IPS-20b (cell line): ENCODE results near the gene NRCAM.

Experiments used
- H3K27ac ChIP-seq: one replicate; pipeline ENCODE4 v1.5.1; 2013; ENCODE audit warnings: low read length
- H3K27me3 ChIP-seq: 2 replicates; pipeline ENCODE4 v1.6.1; 2013; ENCODE audit warnings: mild to moderate bottlenecking, low read length, inconsistent platforms; ENCODE audit not compliant: insufficient read depth
- H3K36me3 ChIP-seq: 2 replicates; pipeline ENCODE4 v1.6.1; 2013; ENCODE audit warnings: low read depth, mild to moderate bottlenecking, inconsistent platforms, low read length, moderate library complexity; ENCODE audit not compliant: insufficient read depth
- H3K4me1 ChIP-seq: 2 replicates; pipeline ENCODE4 v1.6.1; 2013; ENCODE audit warnings: mild to moderate bottlenecking, control low read depth, inconsistent platforms, low read length, moderate library complexity; ENCODE audit not compliant: insufficient read depth
- H3K4me3 ChIP-seq: 2 replicates; pipeline ENCODE4 v1.5.1; 2013; ENCODE audit warnings: mild to moderate bottlenecking, low read length, inconsistent platforms
- H3K9ac ChIP-seq: 2 replicates; pipeline ENCODE4 v1.6.1; 2013; ENCODE audit warnings: low read depth, mild to moderate bottlenecking, inconsistent platforms, low read length, moderate library complexity
- H3K9me3 ChIP-seq: 2 replicates; pipeline ENCODE4 v1.6.1; 2013; ENCODE audit warnings: mild to moderate bottlenecking, low read depth, low read length, inconsistent platforms; ENCODE audit not compliant: insufficient read depth

The NRCAM gene

DNA sequence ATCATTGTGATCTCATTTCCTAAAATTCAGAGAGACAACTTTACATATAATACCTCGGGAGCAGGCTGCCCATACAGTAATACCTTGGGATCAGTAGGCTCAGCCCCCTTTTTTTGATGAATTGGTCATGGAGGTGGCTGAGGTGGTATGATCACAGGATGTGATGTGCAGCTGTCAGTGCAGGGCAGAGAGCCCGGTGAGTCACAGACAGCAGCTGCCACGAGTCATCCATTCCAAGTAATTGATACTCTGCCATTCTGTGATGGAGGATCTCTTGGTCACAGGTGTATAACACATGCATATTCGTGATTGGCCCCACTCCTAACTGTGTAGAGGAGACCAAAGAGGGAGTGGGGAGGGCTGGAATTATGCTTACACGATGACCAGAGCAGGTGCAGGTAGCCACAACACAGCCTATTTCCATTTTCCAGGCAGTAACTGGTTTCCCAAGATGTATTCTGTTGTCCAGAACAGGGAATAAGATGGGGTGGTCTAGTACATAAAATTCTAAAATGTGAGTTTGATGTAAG is 14.1 kb downstream of the NRCAM start:
- Histone ChIP-seq H3K4me3 (no peak overlapping the region), H3K27me3 (no peaks in the 10 kb centered on the region), H3K9ac (no peak overlapping the region), H3K27ac (no peak overlapping the region), H3K4me1 (no peaks in the 10 kb centered on the region), H3K36me3 (no peaks in the 10 kb centered on the region), H3K9me3 (no peaks in the 10 kb centered on the region)

DNA sequence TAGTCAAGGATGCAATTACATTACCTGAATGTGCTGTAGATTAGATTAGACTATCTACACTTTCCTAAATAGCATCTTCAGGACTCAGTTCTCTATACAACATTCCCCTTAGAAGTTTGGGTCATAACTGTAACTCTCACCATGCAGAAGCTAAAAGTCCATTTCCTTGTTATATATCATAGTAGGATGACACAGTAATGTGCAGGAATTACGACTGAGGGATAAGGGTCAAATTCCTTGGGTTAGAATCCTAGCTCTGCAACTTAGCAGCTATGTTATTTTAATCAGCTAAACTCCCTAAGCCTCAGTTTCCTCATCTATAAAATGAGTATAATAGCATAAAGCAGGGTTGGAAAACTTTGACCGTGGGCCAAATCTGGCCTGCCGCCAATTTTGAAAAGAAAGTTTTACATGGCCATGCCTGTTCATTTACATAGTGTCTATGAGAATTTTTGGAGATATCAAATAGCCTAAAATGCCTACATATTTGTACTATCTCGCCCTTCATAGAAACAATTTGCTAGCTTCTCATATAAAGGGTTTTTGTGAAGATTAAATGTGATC is 14.8 kb downstream of the NRCAM start:
- Histone ChIP-seq H3K27ac (no peak overlapping the region), H3K4me3 (no peak overlapping the region), H3K4me1 (no peaks in the 10 kb centered on the region)

DNA sequence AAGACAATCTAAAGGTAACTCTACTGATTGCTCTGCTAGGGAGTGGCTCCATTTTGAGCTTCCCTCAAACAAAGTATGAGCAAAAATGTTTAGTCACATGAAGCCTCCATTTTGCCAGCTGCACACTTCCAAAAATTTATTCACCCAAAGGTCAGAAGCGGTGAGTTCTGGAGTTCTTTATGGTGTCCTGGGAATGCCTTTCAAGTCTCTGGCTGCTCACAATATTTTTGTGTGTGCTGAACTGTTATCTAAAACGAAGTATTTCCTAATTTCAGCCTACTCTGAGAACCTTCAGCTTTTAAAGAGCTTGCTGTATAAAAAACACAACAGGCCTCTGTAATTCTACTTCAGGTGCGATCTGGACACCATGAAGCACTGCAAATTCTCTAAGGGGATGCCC is 15.6 kb downstream of the NRCAM start:
- Histone ChIP-seq H3K27me3 (no peaks in the 10 kb centered on the region), H3K27ac (no peak overlapping the region), H3K9ac (no peak overlapping the region), H3K9me3 (no peaks in the 10 kb centered on the region), H3K4me1 (no peaks in the 10 kb centered on the region), H3K36me3 (no peaks in the 10 kb centered on the region), H3K4me3 (no peak overlapping the region)

More for the DNA sequence above, 14.8 kb downstream of the NRCAM start:
- H3K27me3 ChIP-seq = no peaks in the 10 kb centered on the region
- no peak overlapping the region for H3K9ac ChIP-seq
- no peaks in the 10 kb centered on the region for H3K36me3 ChIP-seq
- no peaks in the 10 kb centered on the region for H3K9me3 ChIP-seq

DNA sequence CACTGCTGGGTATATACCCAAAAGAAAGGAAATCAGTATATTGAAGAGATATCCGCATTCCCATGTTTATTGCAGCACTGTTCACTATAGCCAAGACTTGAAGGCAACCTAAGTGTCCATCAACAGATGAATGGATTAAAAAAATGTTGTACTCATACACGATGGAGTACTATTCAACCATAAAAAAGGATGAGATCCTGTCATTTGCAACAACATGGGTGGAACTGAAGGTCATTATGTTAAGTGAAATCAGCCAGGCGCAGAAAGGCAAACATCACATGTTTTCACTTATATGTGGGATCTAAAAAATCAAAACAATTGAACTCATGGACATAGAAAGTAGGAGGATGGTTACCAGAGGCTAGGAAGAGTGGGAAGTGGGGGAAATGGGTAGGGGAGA is 19.3 kb downstream of the NRCAM start:
- no peak overlapping the region for H3K9ac ChIP-seq
- H3K27me3 ChIP-seq = no peaks in the 10 kb centered on the region
- no peaks in the 10 kb centered on the region for H3K4me1 ChIP-seq
- no peaks in the 10 kb centered on the region for H3K9me3 ChIP-seq
- H3K36me3 ChIP-seq = no peaks in the 10 kb centered on the region
- no peak overlapping the region for H3K27ac ChIP-seq
- no peak overlapping the region for H3K4me3 ChIP-seq

DNA sequence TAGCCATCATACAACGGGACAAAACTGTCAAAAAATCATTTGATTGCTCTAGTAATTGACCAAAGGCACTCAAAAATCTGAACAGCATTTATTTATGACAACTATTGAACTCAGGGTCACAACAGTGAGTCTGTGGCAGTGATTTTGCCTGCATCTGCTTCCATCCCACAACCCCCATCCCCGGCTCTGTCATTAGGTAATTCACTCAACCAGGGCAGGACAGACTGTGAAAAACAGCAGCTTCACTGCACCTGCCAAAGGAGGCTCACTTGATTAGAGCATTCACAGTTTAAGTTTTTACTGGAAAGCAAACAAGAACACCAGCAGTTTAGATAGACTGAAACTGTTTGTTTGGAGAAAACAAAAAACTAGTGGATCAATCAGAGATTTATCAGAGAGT is 22.2 kb downstream of the NRCAM start:
- Histone ChIP-seq H3K36me3 (no peaks in the 10 kb centered on the region), H3K9me3 (no peaks in the 10 kb centered on the region), H3K4me1 (no peaks in the 10 kb centered on the region)

DNA sequence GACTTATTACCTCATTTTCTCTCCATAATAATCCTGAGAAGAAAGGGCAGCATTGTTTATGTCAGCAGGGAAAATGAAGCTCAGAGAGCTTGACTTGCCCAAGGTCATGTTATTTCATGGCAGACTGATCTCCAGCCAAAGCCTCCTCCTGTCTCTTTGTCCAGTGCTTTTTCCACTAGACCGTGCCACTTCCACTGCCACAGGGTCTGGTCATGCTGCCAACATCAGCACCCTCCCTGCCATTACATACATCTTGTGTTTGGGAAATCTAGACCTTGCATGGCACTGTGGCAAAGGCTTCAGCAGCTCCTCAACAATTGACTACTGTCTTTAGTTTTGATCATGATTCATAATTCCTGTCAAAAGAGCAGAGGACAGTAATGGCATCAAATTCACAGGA is 25.1 kb downstream of the NRCAM start:
- Histone ChIP-seq H3K9me3 (no peaks in the 10 kb centered on the region), H3K27me3 (no peaks in the 10 kb centered on the region), H3K27ac (no peak overlapping the region), H3K9ac (no peak overlapping the region), H3K4me1 (no peaks in the 10 kb centered on the region), H3K36me3 (no peaks in the 10 kb centered on the region), H3K4me3 (no peak overlapping the region)

More for the DNA sequence above, 22.2 kb downstream of the NRCAM start:
- Histone ChIP-seq H3K27me3 (no peaks in the 10 kb centered on the region), H3K9ac (no peak overlapping the region), H3K4me3 (no peak overlapping the region), H3K27ac (no peak overlapping the region)

DNA sequence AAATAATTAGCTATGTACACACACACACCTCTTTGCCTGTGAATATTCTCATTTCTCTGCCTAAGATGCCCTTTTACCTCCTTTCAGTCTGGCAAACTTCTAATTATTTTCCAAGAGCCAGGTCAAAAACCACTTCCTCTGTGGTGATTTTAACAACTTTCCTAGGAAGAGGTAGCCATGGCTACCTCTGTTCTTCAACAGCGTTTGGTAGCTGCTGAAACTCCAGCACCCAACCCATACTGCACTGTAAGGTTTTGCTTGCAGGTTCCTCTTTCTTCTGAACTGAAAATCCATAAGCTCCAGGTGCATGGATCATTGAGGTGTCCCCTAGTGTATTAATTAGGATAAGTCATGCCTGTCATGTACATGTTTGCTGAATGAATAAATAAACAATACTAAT is 25.6 kb downstream of the NRCAM start:
- Histone ChIP-seq H3K36me3 (no peaks in the 10 kb centered on the region), H3K9ac (no peak overlapping the region), H3K9me3 (no peaks in the 10 kb centered on the region), H3K27me3 (no peaks in the 10 kb centered on the region), H3K4me3 (no peak overlapping the region), H3K27ac (no peak overlapping the region), H3K4me1 (no peaks in the 10 kb centered on the region)

DNA sequence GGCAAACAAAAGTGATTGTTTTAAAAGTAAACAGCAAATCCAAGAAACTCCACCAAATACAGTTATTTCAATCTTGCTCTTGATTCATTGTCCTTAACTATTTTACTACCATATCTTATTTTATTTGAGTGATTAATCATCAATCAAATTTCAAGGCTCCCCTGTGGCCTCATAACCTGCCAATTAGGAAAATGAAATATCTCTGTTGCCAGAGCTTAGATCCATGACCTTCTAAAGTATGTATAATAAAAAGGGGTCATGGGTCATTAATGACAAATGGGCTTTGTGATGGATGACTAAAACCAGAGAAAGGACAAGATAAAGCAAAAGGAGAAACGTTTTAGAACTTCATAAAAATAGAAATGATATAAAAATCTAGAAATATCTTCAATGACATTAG is 28.5 kb downstream of the NRCAM start:
- Histone ChIP-seq H3K27ac (no peak overlapping the region), H3K4me1 (no peaks in the 10 kb centered on the region), H3K27me3 (no peaks in the 10 kb centered on the region), H3K9ac (no peak overlapping the region), H3K4me3 (no peak overlapping the region), H3K9me3 (no peaks in the 10 kb centered on the region), H3K36me3 (no peaks in the 10 kb centered on the region)

DNA sequence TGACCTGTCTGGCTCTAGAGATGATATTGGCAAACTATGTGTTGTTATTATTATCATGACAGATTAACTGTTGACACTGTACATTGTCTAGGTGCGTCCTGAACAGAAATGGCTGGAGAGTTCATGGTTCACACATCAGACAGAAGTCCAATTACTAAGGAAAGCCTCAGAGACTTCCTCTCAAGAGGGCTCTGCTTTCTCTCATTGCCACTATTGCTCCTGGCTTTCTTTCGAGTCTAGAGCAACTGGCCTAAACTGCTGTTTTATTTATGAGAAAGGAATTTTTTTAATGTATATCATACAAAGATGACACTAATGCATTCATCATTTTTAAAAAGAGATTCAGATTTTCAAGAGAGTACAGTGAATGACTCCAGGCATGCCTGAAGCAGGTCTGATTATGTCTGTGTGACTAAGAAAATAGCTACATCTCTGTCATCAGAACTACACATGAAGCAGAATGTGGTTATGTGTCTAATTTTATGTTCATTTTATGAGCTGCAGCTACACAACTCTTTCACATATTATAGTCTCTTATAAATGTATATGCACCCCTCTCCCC is 30.4 kb downstream of the NRCAM start:
- Histone ChIP-seq H3K4me3 (no peak overlapping the region), H3K36me3 (no peaks in the 10 kb centered on the region), H3K4me1 (no peaks in the 10 kb centered on the region), H3K9me3 (no peaks in the 10 kb centered on the region), H3K27me3 (no peaks in the 10 kb centered on the region), H3K9ac (no peak overlapping the region), H3K27ac (no peak overlapping the region)

DNA sequence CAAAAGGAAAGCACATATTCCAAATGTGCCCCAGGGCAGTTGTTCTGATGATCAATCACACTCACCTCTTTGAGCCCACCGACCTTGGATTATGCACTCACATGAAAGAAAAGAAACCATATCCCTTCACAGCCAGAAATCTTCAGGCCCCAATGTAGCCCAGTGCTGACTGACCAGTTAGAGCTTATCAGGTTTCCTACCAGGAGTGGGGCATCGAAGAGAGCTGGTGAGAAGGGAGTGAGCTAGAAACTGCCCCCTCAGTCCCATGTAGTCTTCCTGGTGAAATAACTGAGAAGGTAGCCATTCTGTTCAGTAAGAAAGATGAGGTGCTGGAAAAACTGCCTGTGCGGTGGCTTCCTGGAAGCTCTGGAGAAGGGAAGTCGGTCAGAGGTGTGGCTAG is 32.2 kb downstream of the NRCAM start:
- Histone ChIP-seq H3K4me1 (no peaks in the 10 kb centered on the region; the same call in 1 of the 2 replicates), H3K9ac (no peak overlapping the region), H3K36me3 (no peaks in the 10 kb centered on the region), H3K9me3 (no peaks in the 10 kb centered on the region), H3K27me3 (no peaks in the 10 kb centered on the region), H3K27ac (no peak overlapping the region), H3K4me3 (no peak overlapping the region)

DNA sequence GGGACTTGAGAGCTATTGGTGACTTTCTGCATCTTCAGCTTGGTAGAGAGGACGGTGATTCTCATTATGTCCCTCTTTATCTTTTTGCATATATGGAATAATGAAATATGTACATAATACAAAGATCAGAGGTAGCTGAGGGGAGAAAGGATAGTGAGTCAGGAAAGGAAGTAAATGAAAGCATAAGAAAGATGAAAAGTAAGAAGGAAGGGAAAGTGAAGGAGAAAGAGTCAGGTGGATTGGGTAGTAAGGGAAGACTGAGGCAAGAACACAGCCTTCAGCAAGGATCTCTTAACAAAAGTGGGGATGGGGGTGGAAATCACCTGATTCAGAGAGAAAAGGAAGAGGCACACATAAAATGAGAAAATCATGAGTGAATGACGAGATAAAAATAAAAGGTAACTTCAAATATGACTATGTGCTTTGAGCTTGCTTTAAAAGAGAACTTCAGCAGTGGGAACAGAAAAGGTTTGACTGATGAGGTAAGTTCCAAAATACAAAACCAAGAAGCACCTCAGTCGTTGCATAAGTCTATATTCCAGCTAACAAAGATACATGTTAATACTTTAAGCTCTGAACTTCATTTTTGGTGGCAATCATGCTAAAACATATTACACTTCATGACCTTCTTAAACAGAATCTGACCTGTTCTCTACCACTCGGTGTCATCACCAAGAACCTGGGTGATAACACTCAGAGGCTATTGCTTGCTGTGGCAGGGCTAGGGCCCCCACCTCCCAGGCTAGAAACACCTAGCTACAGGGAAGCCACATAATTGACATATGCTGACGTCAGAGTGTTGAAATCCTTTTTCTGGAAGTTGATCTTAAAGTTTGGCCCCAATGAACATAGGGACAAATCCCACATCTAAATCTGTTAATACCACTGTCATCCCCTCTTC is 32.9 kb downstream of the NRCAM start:
- Histone ChIP-seq H3K4me1 (no peaks in the 10 kb centered on the region; the same call in 1 of the 2 replicates), H3K27ac (no peak overlapping the region), H3K9ac (no peak overlapping the region), H3K27me3 (no peaks in the 10 kb centered on the region), H3K36me3 (no peaks in the 10 kb centered on the region), H3K9me3 (no peaks in the 10 kb centered on the region), H3K4me3 (no peak overlapping the region)
